Fibroblast of lung (primary cell): Measurements from ENCODE around the gene GNB1L.

Source experiments
- CTCF ChIP-seq, 2 donors: IDR thresholded peaks in 1 of 2; conservative IDR thresholded peaks in 1 of 2; 1 replicate in 1 of 2; 2 replicates in 1 of 2; pipeline ENCODE4 v1.5.1; 2011 to 2012; ENCODE audit warnings: low read length in 2 of 2, control low read depth in 1 of 2, inconsistent platforms in 1 of 2, low read depth in 1 of 2, mild to moderate bottlenecking in 1 of 2
- EZH2 ChIP-seq: IDR thresholded peaks from 2 replicates; pipeline ENCODE4 v1.5.1; 2012; ENCODE audit warnings: low read length, control low read depth, mild to moderate bottlenecking; ENCODE audit errors: missing control alignments

- TF ChIP-seq CTCF (conservative IDR thresholded peaks at IDR 0.05 in 1 of 2, IDR thresholded peaks at IDR 0.05 in 1 of 2; ENCODE audit: low read depth in 1 of 2, low read length in 2 of 2) (no peak), EZH2 (no peak)
Measured at GRCh38 chr22:19807161-19807913, 47.3 kb downstream of the GNB1L start.
